Measurements from ENCODE around the gene PRDX1. TPM values are rescaled to one million over a fixed set of nuclear protein-coding genes. Genes with fewer than 3 reads are reported as not detected.

The PRDX1 gene
- total and polyA plus RNA-seq, 2 experiments from 2014 or later = 1,070 to 2,149 TPM

GRCh38 chr1:45501505-45501859 lies 20.2 kb downstream of the PRDX1 start:
- Histone ChIP-seq H4K20me1 (replicated peaks; ENCODE audit: insufficient read depth) (peaks cover 5% of the 10 kb centered on the region), H3F3A (replicated peaks; ENCODE audit: low read depth) (0 out of 2 replicates have a peak, but pooled peaks cover 22% of the 10 kb centered on the region), H3K9me2 (ENCODE audit: insufficient read depth) (no peaks in the 10 kb centered on the region), H3K4me2 (peak overlapping the region; percentile 81), H3K36me3 (ENCODE audit: insufficient read depth) (no peaks in the 10 kb centered on the region; the same call in 1 of the 2 replicates), H3K4me1 (ENCODE audit: insufficient read depth) (peaks cover 12% of the 10 kb centered on the region; the same call in 1 of the 2 replicates), H3K79me2 (replicated peaks; ENCODE audit: insufficient read depth) (peaks cover 16% of the 10 kb centered on the region), H3K27me3 (ENCODE audit: insufficient read depth) (no peaks in the 10 kb centered on the region), H3K27ac (ENCODE audit: low read depth) (no peak overlapping the region), H2AFZ (no peak overlapping the region), H3K4me3 (peak overlapping the region; percentile 61)
- ATAC-seq (no peak), DNase-seq (ENCODE audit: low spot score) (no peak)
- no peak overlapping the region for H3K27ac Mint-ChIP-seq
- peaks cover 7% of the 10 kb centered on the region for H3K9me3 Mint-ChIP-seq
- H3K4me3 Mint-ChIP-seq = peak overlapping the region; percentile 98
- peaks cover 17% of the 10 kb centered on the region for H3K4me1 Mint-ChIP-seq
- peaks cover 9% of the 10 kb centered on the region for H3K27me3 Mint-ChIP-seq (ENCODE audit: insufficient read depth, low read depth, poor library complexity)
- H3K36me3 Mint-ChIP-seq (ENCODE audit: low read depth) = peaks cover 9% of the 10 kb centered on the region
- no peak for TF ChIP-seq ZNF114 (CRISPR knock-in tag; IDR thresholded peaks at IDR 0.05)
- TF ChIP-seq ZNF331 (CRISPR knock-in tag; IDR thresholded peaks at IDR 0.05; ENCODE audit: low read depth) = no peak
- TF ChIP-seq EZH2phosphoT487 (IDR thresholded peaks at IDR 0.05; ENCODE audit: unreplicated experiment) = no peak
- TF ChIP-seq REST (IDR thresholded peaks at IDR 0.05; ENCODE audit: unreplicated experiment) = no peak
- TF ChIP-seq POLR2AphosphoS5 (IDR thresholded peaks at IDR 0.05; ENCODE audit: low read depth) = no peak
- no peak for TF ChIP-seq NANOG (IDR thresholded peaks at IDR 0.05; ENCODE audit: borderline replicate concordance)
- TF ChIP-seq CTCF (conservative IDR thresholded peaks at IDR 0.05; ENCODE audit: low read depth in 2 of 2) = no peak
- TF ChIP-seq STAT1 (IDR thresholded peaks at IDR 0.05; ENCODE audit: unreplicated experiment) = no peak
- TF ChIP-seq CREB1 (CRISPR knock-in tag; IDR thresholded peaks at IDR 0.05; ENCODE audit: low read depth) = no peak
- TF ChIP-seq EZH2 (IDR thresholded peaks at IDR 0.05; ENCODE audit: low read depth, unreplicated experiment) = no peak
- TF ChIP-seq ZNF462 (CRISPR knock-in tag; IDR thresholded peaks at IDR 0.05) = no peak
- TF ChIP-seq JUNB (IDR thresholded peaks at IDR 0.05; ENCODE audit: unreplicated experiment) = no peak
- no peak for TF ChIP-seq ETS1 (IDR thresholded peaks at IDR 0.05)
